Anterior cingulate cortex (tissue), 58 donors: ENCODE measurements around the gene ACOT13.
A peak's percentile ranks its signal among the peaks of the same experiment; 100 is the strongest.
"Not testable (repeated sequence)": the region's sequence is repeated elsewhere in the genome, so short reads cannot be mapped to it uniquely, and the experiment has no call there.

Source experiments
- DNase-seq, 58 donors: peaks; one replicate each; lab custom pipeline; 2025; lab: John Stamatoyannopoulos, UW

ACOT13 gene

GRCh38 chr6:24666641-24667377 lies at the start of gene ACOT13, which contains the start of gene TDP2:
Gene ACOT13, plus strand, starts transcription at chr6:24667077. Its CDS starts 187 bp downstream, at chr6:24667264.
Gene TDP2, minus strand, starts transcription at chr6:24666899. Its CDS starts 37 bp downstream, at chr6:24666862.
- peak; percentile 66 to 96 (median 92) for DNase-seq

- peak in 1 of 58 donors; percentile 17 for DNase-seq
These were observed 47.2 kb upstream of the ACOT13 start for GRCh38 chr6:24619661-24620060.

GRCh38 chr6:24620637-24621036 lies 46.2 kb upstream of the ACOT13 start:
- no peak for DNase-seq

GRCh38 chr6:24621626-24622289 lies 45.1 kb upstream of the ACOT13 start:
- DNase-seq = no peak

- DNase-seq = peak in 2 of 58 donors; percentile 2 to 39
These were observed 35.9 kb upstream of the ACOT13 start for GRCh38 chr6:24630856-24631505.

GRCh38 chr6:24631671-24632070 lies 35.2 kb upstream of the ACOT13 start:
- DNase-seq = no peak

GRCh38 chr6:24632573-24632972 lies 34.3 kb upstream of the ACOT13 start:
- no peak for DNase-seq

GRCh38 chr6:24636681-24637080 lies 30.2 kb upstream of the ACOT13 start:
- DNase-seq = no peak

- DNase-seq = no peak
These were observed 26.7 kb upstream of the ACOT13 start for GRCh38 chr6:24640166-24640565.

- DNase-seq = not testable (repeated sequence)
These were observed 26.2 kb upstream of the ACOT13 start for GRCh38 chr6:24640631-24641030.

- DNase-seq = no peak
These were observed 24.8 kb upstream of the ACOT13 start for GRCh38 chr6:24642061-24642460.

- DNase-seq = peak in 9 of 58 donors; percentile 7 to 35 (median 23)
These were observed 23.0 kb upstream of the ACOT13 start for GRCh38 chr6:24643920-24644319.

- no peak for DNase-seq
These were observed 22.5 kb upstream of the ACOT13 start for GRCh38 chr6:24644377-24644776.

GRCh38 chr6:24646771-24647170 lies 20.1 kb upstream of the ACOT13 start:
- no peak for DNase-seq

GRCh38 chr6:24648276-24648675 lies 18.6 kb upstream of the ACOT13 start:
- no peak for DNase-seq

GRCh38 chr6:24649691-24650090 lies 17.2 kb upstream of the ACOT13 start:
- DNase-seq = no peak

- DNase-seq = no peak
These were observed 16.5 kb upstream of the ACOT13 start for GRCh38 chr6:24650365-24650764.

- no peak for DNase-seq
These were observed 11.7 kb upstream of the ACOT13 start for GRCh38 chr6:24655215-24655614.

- DNase-seq = no peak
These were observed 8.0 kb upstream of the ACOT13 start for GRCh38 chr6:24658573-24659560.

GRCh38 chr6:24659561-24659960 lies 7.3 kb upstream of the ACOT13 start:
- no peak for DNase-seq
